ENCODE measurements around the gene WNT5A.

GRCh38 chr3:55445551-55445950 lies 41.6 kb downstream of the WNT5A start:
- no peak for TF ChIP-seq CTCF (IDR thresholded peaks at IDR 0.05)
- TF ChIP-seq POLR2A (IDR thresholded peaks at IDR 0.05), result no peak

All from body of pancreas (tissue), 4 donors.